Glomerular endothelial cell (primary cell): ENCODE measurements around the gene VASN. TPM values are rescaled to one million over a fixed set of nuclear protein-coding genes. Genes with fewer than 3 reads are reported as not detected.
"Not testable (repeated sequence)": the region's sequence is repeated elsewhere in the genome, so short reads cannot be mapped to it uniquely, and the experiment has no call there.

Source experiments
- DNase-seq: peaks from one replicate; pipeline ENCODE4 v3.0.0-alpha.2; 2011; ENCODE audit warnings: low read depth, low spot score; ENCODE audit errors: extremely low read depth
- total RNA-seq: library from RNA; depleted of rRNA; stranded (reverse); fragments of >200 nt; gene quantifications from 2 replicates; pipeline ENCODE4 v1.2.3, GENCODE V29; 2015

Gene VASN
- total RNA-seq, 1 donor from 2014 or later: 6.8 TPM

GRCh38 chr16:4336701-4337539 lies 34.7 kb upstream of the VASN start:
- DNase-seq: no peak

GRCh38 chr16:4337540-4338088 lies 34.0 kb upstream of the VASN start:
- no peak for DNase-seq

- DNase-seq: no peak
Observed at GRCh38 chr16:4338125-4338582, 33.5 kb upstream of the VASN start.

- no peak for DNase-seq
Observed at GRCh38 chr16:4338712-4339299, 32.8 kb upstream of the VASN start.

GRCh38 chr16:4339455-4339854 lies 32.2 kb upstream of the VASN start:
- no peak for DNase-seq

- DNase-seq: no peak
Observed at GRCh38 chr16:4339909-4340308, 31.7 kb upstream of the VASN start.

GRCh38 chr16:4340443-4340842 lies 31.2 kb upstream of the VASN start:
- no peak for DNase-seq

- no peak for DNase-seq
Observed at GRCh38 chr16:4341250-4341649, 30.4 kb upstream of the VASN start.

- DNase-seq: no peak
Observed at GRCh38 chr16:4342866-4343744, 28.5 kb upstream of the VASN start.

GRCh38 chr16:4344300-4344982 lies 27.2 kb upstream of the VASN start:
- not testable (repeated sequence) for DNase-seq

- DNase-seq: no peak
Observed at GRCh38 chr16:4344983-4345835, 26.4 kb upstream of the VASN start.

GRCh38 chr16:4345836-4346781 lies 25.5 kb upstream of the VASN start:
- DNase-seq: no peak

GRCh38 chr16:4347010-4347409 lies 24.6 kb upstream of the VASN start:
- no peak for DNase-seq

GRCh38 chr16:4347765-4348509 lies 23.7 kb upstream of the VASN start:
- no peak for DNase-seq

- DNase-seq: no peak
Observed at GRCh38 chr16:4349332-4349731, 22.3 kb upstream of the VASN start.

- no peak for DNase-seq
Observed at GRCh38 chr16:4350365-4350786, 21.3 kb upstream of the VASN start.

- peak; percentile 42 for DNase-seq
Observed at GRCh38 chr16:4350787-4351659, 20.6 kb upstream of the VASN start, which contains the start of gene PAM16. PAM16 (minus strand) TSS chr16:4351321; CDS start chr16:4351234, 87 bp downstream.
